ENCODE results near the gene BCAT1. TPM values are rescaled to one million over a fixed set of nuclear protein-coding genes. Genes with fewer than 3 reads are reported as not detected.
A peak's percentile ranks its signal among the peaks of the same experiment; 100 is the strongest.
"Not testable (repeated sequence)": the region's sequence is repeated elsewhere in the genome, so short reads cannot be mapped to it uniquely, and the experiment has no call there.

The BCAT1 gene
- total and polyA plus RNA-seq, 2 of the 8 experiments (the other 6 are each of a cell fraction or from before 2014, with no cell fraction given): 19.7 to 263 TPM

DNA sequence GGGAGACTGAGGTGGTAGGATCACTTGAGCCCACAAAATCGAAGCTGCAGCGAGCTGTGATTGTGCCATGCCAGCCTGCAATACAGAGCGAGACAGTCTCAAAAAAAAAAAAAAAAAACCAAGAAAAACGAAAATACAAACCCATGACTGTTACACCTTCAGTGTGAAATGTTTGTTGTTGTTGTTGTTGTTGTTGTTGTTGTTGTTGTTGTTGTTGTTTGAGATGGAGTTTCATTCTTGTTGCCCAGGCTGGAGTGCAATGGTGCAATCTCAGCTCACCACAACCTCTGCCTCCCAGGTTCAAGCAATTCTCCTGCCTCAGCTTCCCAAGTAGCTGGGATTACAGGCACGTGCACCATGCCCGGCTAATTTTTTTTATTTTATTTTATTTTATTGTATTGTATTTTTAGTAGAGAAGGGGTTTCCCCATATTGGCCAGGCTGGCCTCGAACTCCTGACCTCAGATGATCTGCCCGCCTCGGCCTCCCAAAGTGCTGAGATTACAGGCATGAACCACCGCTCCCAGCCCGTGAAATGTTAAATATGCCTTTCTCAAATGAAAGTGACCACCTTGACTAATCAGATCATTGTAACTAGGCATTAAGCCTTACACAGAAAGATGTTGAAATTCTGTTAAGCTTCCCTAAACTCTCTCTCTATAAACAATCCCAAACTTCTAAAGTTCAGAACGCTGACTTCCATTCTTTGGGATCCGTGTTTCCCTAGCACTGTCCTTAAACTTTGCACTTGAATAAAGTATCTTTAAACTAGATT lies 20.2 kb downstream of the BCAT1 start:
- FAIRE-seq; H3K23me2 ChIP-seq (ENCODE audit: low read depth, low read length); H3K79me1 ChIP-seq (ENCODE audit: low read depth, low read length); H3K27ac ChIP-seq (ENCODE audit: low read depth, low read length); H3K56ac ChIP-seq (replicated peaks; ENCODE audit: insufficient read length, low read depth, low read length); H2AK5ac ChIP-seq (ENCODE audit: low read depth, low read length); H4K91ac ChIP-seq (replicated peaks; ENCODE audit: insufficient read length, low read length); H3K4me2 ChIP-seq (ENCODE audit: insufficient read depth in 1 of 2, low read depth in 2 of 2, low read length in 2 of 2); H2AFZ ChIP-seq (ENCODE audit: low read length); H3K9me3 ChIP-seq (ENCODE audit: insufficient read depth in 2 of 2, low read depth in 1 of 2, low read length in 1 of 2); H3K4me3 ChIP-seq (ENCODE audit: extremely low read depth in 1 of 4, insufficient read depth in 2 of 4, low read depth in 3 of 4, low read length in 4 of 4); H2BK120ac ChIP-seq (replicated peaks; ENCODE audit: low read depth, low read length); H4K20me1 ChIP-seq (replicated peaks in 1 of 2; ENCODE audit: control insufficient read depth in 1 of 2, insufficient read depth in 2 of 2, low read length in 2 of 2); H2BK12ac ChIP-seq (ENCODE audit: low read depth, low read length); H2BK20ac ChIP-seq (ENCODE audit: low read length); H3K23ac ChIP-seq (ENCODE audit: insufficient read length); DNase-seq (ENCODE audit: low read depth in 1 of 2, low spot score in 2 of 2); H2BK5ac ChIP-seq (ENCODE audit: low read depth, low read length); H3K9ac ChIP-seq (replicated peaks in 1 of 4; ENCODE audit: extremely low read depth in 1 of 4, low read depth in 3 of 4, low read length in 3 of 4); H3K18ac ChIP-seq (ENCODE audit: extremely low read depth, low read length); H3K14ac ChIP-seq (ENCODE audit: insufficient read length); H2BK15ac ChIP-seq (ENCODE audit: low read length); H3K4ac ChIP-seq (replicated peaks; ENCODE audit: insufficient read length, low read depth, low read length); H3K27me3 ChIP-seq (replicated peaks in 1 of 4; ENCODE audit: control insufficient read depth in 3 of 4, extremely low read depth in 1 of 4, insufficient read depth in 3 of 4, low read length in 3 of 4): not testable (repeated sequence)
- peak overlapping the region; percentile 46; the same call in 1 of the 2 replicates for H4K8ac ChIP-seq (ENCODE audit: extremely low read depth, insufficient read depth, low read length)
- peaks cover 1 to 16% (median 10%) of the 10 kb centered on the region in 4 experiments; a peak in 5 of 7 replicates for H3K4me1 ChIP-seq (replicated peaks in 1 of 4; ENCODE audit: control insufficient read depth in 3 of 4, insufficient read depth in 4 of 4, low read length in 3 of 4)
- CTCF ChIA-PET (ENCODE audit: partially characterized antibody): interaction anchor here (0.6 to 2.2 kb wide), 4 partner anchors 17 to 122 kb away, joined by 3 to 11 read pairs (median 3); no protein-coding TSS in a partner anchor
- POLR2A ChIA-PET (ENCODE audit: partially characterized antibody): interaction anchor here (0.6 to 21.3 kb wide), 6 partner anchors 8 to 105 kb away, joined by 3 to 468 read pairs (median 9); partner anchors contain the start of gene BCAT1
- peak overlapping the region; percentile 22 for H4K5ac ChIP-seq (ENCODE audit: insufficient read length, low read depth, low read length)
- H3K36me3 ChIP-seq (ENCODE audit: control insufficient read depth in 2 of 4, insufficient read depth in 4 of 4, low read length in 3 of 4): peaks cover 0 to 10% (median 0%) of the 10 kb centered on the region in 4 experiments; a peak in 3 of 8 replicates
- 82% methylated on average over 11 of the region's 13 CpGs; no CpG with 5 or more reads in 1 of the 2 experiments for whole genome bisulfite sequencing, 2 experiments (ENCODE audit: extremely low coverage in 1 of 2, insufficient coverage in 1 of 2, insufficient read length in 1 of 2, insufficient replicate concordance in 2 of 2, low coverage in 1 of 2, low lambda C conversion rate in 2 of 2, missing lambda C conversion rate in 1 of 2)
- peaks cover 7 to 84% of the 10 kb centered on the region in 2 experiments for H3K79me2 ChIP-seq (ENCODE audit: control insufficient read depth in 1 of 2, insufficient read depth in 2 of 2, low read length in 2 of 2)

All from H1 (cell line).